ENCODE results near the gene RPAP2. TPM values are rescaled to one million over a fixed set of nuclear protein-coding genes. Genes with fewer than 3 reads are reported as not detected.

Gene RPAP2
- total and polyA plus RNA-seq, 2 of the 8 experiments (the other 6 are each of a cell fraction or from before 2014, with no cell fraction given): 7.9 to 28.4 TPM

- Histone ChIP-seq H3K9ac (replicated peaks in 1 of 4; ENCODE audit: extremely low read depth in 1 of 4, low read depth in 3 of 4, low read length in 3 of 4) (no peak overlapping the region), H3K36me3 (ENCODE audit: control insufficient read depth in 2 of 4, insufficient read depth in 4 of 4, low read length in 3 of 4) (peaks cover 0 to 25% (median 10%) of the 10 kb centered on the region in 4 experiments; a peak in 6 of 8 replicates), H4K20me1 (replicated peaks in 1 of 2; ENCODE audit: control insufficient read depth in 1 of 2, insufficient read depth in 2 of 2, low read length in 2 of 2) (peaks cover 0 to 4% of the 10 kb centered on the region in 2 experiments), H3K4me2 (ENCODE audit: insufficient read depth in 1 of 2, low read depth in 2 of 2, low read length in 2 of 2) (no peak overlapping the region), H3K23me2 (ENCODE audit: low read depth, low read length) (no peaks in the 10 kb centered on the region), H4K91ac (replicated peaks; ENCODE audit: insufficient read length, low read length) (no peak overlapping the region), H3K4ac (replicated peaks; ENCODE audit: insufficient read length, low read depth, low read length) (no peak overlapping the region), H3K79me2 (ENCODE audit: control insufficient read depth in 1 of 2, insufficient read depth in 2 of 2, low read length in 2 of 2) (no peaks in the 10 kb centered on the region), H3K56ac (replicated peaks; ENCODE audit: insufficient read length, low read depth, low read length) (no peak overlapping the region), H2BK15ac (ENCODE audit: low read length) (no peak overlapping the region), H2BK5ac (ENCODE audit: low read depth, low read length) (no peak overlapping the region), H4K5ac (ENCODE audit: insufficient read length, low read depth, low read length) (no peak overlapping the region), H2BK12ac (ENCODE audit: low read depth, low read length) (no peak overlapping the region), H2AK5ac (ENCODE audit: low read depth, low read length) (no peak overlapping the region), H3K23ac (ENCODE audit: insufficient read length) (no peak overlapping the region), H3K18ac (ENCODE audit: extremely low read depth, low read length) (no peak overlapping the region), H2AFZ (ENCODE audit: low read length) (no peak overlapping the region), H3K14ac (ENCODE audit: insufficient read length) (no peak overlapping the region), H3K9me3 (ENCODE audit: insufficient read depth in 2 of 2, low read depth in 1 of 2, low read length in 1 of 2) (no peaks in the 10 kb centered on the region), H4K8ac (ENCODE audit: extremely low read depth, insufficient read depth, low read length) (no peak overlapping the region), H2BK20ac (ENCODE audit: low read length) (no peak overlapping the region), H3K27ac (ENCODE audit: low read depth, low read length) (no peak overlapping the region), H2BK120ac (replicated peaks; ENCODE audit: low read depth, low read length) (no peak overlapping the region), H3K4me3 (ENCODE audit: extremely low read depth in 1 of 4, insufficient read depth in 2 of 4, low read depth in 3 of 4, low read length in 4 of 4) (no peak overlapping the region), H3K4me1 (replicated peaks in 1 of 4; ENCODE audit: control insufficient read depth in 3 of 4, insufficient read depth in 4 of 4, low read length in 3 of 4) (no peaks in the 10 kb centered on the region), H3K27me3 (replicated peaks in 1 of 4; ENCODE audit: control insufficient read depth in 3 of 4, extremely low read depth in 1 of 4, insufficient read depth in 3 of 4, low read length in 3 of 4) (no peaks in the 10 kb centered on the region), H3K79me1 (ENCODE audit: low read depth, low read length) (no peaks in the 10 kb centered on the region)
- no peak for FAIRE-seq
- POLR2A ChIA-PET (ENCODE audit: partially characterized antibody): no interaction called here
- WGBS, 2 experiments (ENCODE audit: extremely low coverage in 1 of 2, insufficient coverage in 1 of 2, insufficient read length in 1 of 2, insufficient replicate concordance in 2 of 2, low coverage in 1 of 2, low lambda C conversion rate in 2 of 2, missing lambda C conversion rate in 1 of 2): 90% methylated on average over 4 of the region's 4 CpGs; no CpG with 5 or more reads in 1 of the 2 experiments
- CTCF ChIA-PET (ENCODE audit: partially characterized antibody): no interaction called here
- no peak for DNase-seq (ENCODE audit: low read depth in 1 of 2, low spot score in 2 of 2)
- no peak for TF ChIP-seq SIN3A (conservative IDR thresholded peaks at IDR 0.05 in 1 of 2, IDR thresholded peaks at IDR 0.05 in 1 of 2; ENCODE audit: low read depth in 1 of 2, low read length in 2 of 2)
Observed at GRCh38 chr1:92277105-92277723, 21.6 kb upstream of the RPAP2 start.

Measured in H1 (cell line).